Stimulated activated CD4-positive, alpha-beta T cell treated with anti-CD3 and anti-CD28 coated beads, Interleukin-15, amount 100 ng/mL, for 1 hour (primary cell): ENCODE results near the gene FUT7.
"Not testable (repeated sequence)": the region's sequence is repeated elsewhere in the genome, so short reads cannot be mapped to it uniquely, and the experiment has no call there.

ENCODE experiments used
- DNase-seq, 2 donors: peaks; one replicate each; pipeline ENCODE4 v3.0.0-alpha.2; 2020; ENCODE audit warnings: low read depth in 1 of 2, low spot score in 1 of 2

FUT7 gene

GRCh38 chr9:137006116-137007003 is 25.5 kb downstream of the FUT7 start:
- no peak for DNase-seq

- DNase-seq, result not testable (repeated sequence)
Observed at GRCh38 chr9:137004285-137004684, 27.6 kb downstream of the FUT7 start.

GRCh38 chr9:137002646-137003041 is 29.2 kb downstream of the FUT7 start:
- no peak for DNase-seq

GRCh38 chr9:137001857-137002645 is 29.8 kb downstream of the FUT7 start:
- no peak for DNase-seq

GRCh38 chr9:137000177-137000930 is 31.5 kb downstream of the FUT7 start:
- no peak for DNase-seq

GRCh38 chr9:136997830-136998234 is 34.1 kb downstream of the FUT7 start:
- DNase-seq, result no peak

- no peak for DNase-seq
Observed at GRCh38 chr9:136997371-136997770, 34.5 kb downstream of the FUT7 start.

- DNase-seq, result peak; percentile 20 to 28
Observed at GRCh38 chr9:136996361-136997292, 35.3 kb downstream of the FUT7 start, which contains the start of gene CLIC3. Gene CLIC3 (minus strand): TSS chr9:136996568. CDS start chr9:136996543, 25 bp downstream.

- DNase-seq, result no peak
Observed at GRCh38 chr9:136995772-136996311, 36.0 kb downstream of the FUT7 start.

GRCh38 chr9:136995362-136995761 is 36.5 kb downstream of the FUT7 start:
- no peak for DNase-seq

GRCh38 chr9:136994888-136995230 is 37.0 kb downstream of the FUT7 start:
- DNase-seq, result no peak

GRCh38 chr9:136994180-136994887 is 37.6 kb downstream of the FUT7 start:
- DNase-seq, result no peak

GRCh38 chr9:136992819-136993369 is 39.0 kb downstream of the FUT7 start:
- DNase-seq, result no peak

GRCh38 chr9:136991993-136992818 is 39.7 kb downstream of the FUT7 start, which contains the start of gene PAXX:
Gene PAXX (plus strand): TSS chr9:136992422. CDS start chr9:136992444, 22 bp downstream.
- DNase-seq, result peak; percentile 89 to 97

- no peak for DNase-seq
Observed at GRCh38 chr9:136990242-136990911, 41.5 kb downstream of the FUT7 start.

- no peak for DNase-seq
Observed at GRCh38 chr9:136988872-136989271, 43.0 kb downstream of the FUT7 start.

- DNase-seq, result no peak
Observed at GRCh38 chr9:136985853-136986252, 46.0 kb downstream of the FUT7 start.
